ENCODE data around the gene CRB3.

The CRB3 gene

DNA sequence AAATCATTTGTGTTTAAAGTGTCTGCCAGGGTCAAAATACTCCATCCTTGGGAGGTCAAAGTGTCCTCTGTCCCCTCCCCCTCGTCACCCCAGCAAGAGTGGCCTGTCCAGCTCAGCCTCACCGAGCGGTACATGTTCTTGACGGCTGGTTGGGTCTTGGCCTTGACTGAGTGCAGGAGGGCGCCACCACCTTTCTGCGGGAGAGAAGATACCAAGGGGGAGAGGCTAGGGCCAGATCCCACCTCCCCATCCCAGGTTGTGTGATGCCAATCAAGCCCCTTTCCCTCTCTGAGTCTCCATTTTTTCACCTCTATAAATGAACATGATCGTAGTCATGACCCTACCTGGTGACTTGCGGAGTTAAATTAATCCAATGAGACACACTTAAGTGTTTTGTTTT is 6.1 kb downstream of the CRB3 start:
- no peak for DNase-seq

DNA sequence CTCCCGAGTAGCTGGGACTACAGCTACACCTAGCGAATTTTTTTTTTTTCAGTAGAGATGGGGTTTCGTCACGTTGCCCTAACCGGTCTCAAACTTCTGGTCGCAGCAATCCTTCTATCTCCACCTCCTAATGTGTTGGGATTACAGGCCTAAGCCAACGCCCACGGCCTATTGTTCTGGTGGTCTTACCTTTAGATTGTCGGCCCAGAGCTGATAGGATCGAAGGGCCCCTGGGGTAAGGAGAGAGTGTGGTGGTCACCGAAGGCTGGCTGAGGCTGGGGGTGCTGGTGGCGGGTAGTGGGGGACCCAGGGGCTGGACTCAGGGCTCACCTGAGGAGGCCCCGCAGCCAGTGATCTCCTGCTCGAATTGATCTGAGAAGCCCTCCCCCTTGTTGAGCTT is 7.0 kb downstream of the CRB3 start:
- DNase-seq: no peak

DNA sequence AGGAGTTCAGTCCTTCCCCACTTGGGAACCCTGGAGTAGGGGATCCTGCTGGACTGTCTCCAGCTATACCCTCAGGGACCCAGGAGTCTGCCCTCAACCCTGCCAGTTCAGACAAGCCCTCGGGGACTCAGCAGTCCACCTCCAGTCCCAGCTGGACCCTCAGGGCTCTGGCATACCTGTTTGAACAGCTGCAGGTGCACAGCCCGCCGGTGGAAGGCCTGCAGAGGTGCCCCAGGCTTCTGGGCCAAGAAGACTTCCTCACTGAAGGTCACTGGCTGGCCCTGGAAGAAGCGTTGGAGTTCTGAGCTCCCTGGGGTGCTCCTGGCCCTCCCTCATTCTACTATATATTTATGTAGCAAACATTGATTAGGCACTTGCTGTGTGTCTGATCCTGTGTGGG is 8.6 kb downstream of the CRB3 start:
- DNase-seq: no peak

DNA sequence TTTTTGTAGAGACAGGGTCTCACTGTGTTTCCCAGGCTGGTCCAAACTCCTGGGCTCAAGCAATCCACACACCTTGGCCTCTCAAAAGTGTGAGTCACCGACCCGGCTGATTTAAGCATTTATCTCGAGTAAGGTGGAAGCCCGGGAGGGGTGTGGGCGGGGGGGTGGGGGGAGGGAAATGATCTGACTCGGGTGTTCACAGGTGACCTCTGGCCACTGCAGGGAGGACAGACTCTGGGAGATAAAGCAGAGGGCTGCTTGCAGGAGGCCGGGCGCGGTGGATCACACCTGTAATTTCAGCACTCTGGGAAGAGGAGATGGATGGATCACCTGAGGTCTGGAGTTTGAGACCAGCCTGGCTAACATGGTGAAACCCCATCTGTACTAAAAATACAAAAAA is 9.6 kb downstream of the CRB3 start:
- DNase-seq: no peak

DNA sequence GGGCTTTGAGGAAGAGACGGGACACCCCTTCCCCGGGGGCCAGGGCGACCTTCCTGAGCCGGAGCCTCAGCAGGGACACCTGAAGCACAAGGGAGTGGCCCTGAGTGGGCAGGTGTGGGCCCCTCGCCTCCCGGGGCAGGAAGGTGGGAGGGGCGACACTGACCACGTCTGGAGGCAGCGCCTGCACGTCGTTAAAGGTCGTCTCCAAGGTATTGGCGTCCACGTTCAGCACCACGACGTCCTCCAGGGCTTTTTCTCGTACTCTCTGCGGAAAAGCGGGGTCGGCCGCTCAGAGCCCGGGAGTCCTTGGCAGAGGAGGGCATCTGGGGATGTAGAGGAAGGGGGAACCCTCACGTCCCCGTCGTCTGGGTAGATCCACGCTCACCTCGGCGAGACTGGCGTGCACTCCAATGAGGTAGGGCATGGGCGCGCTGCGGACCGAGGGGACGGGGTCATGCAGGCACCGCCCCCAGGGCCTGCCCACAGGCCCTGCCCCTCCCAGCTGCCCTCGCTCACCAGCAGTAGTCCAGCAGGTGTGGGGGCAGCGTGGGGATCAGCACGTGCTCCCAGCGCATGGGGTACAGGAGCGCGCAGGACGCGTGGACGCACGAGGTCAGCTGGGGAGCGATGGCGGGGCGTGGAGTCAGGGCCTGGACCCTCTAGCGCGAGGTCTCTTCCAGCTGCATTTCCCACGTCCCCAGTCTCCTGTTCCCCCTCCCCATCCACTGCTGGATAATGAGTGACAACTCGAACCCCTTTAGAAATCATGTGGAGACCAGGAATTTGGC is 11.4 kb downstream of the CRB3 start:
- no peak for DNase-seq

DNA sequence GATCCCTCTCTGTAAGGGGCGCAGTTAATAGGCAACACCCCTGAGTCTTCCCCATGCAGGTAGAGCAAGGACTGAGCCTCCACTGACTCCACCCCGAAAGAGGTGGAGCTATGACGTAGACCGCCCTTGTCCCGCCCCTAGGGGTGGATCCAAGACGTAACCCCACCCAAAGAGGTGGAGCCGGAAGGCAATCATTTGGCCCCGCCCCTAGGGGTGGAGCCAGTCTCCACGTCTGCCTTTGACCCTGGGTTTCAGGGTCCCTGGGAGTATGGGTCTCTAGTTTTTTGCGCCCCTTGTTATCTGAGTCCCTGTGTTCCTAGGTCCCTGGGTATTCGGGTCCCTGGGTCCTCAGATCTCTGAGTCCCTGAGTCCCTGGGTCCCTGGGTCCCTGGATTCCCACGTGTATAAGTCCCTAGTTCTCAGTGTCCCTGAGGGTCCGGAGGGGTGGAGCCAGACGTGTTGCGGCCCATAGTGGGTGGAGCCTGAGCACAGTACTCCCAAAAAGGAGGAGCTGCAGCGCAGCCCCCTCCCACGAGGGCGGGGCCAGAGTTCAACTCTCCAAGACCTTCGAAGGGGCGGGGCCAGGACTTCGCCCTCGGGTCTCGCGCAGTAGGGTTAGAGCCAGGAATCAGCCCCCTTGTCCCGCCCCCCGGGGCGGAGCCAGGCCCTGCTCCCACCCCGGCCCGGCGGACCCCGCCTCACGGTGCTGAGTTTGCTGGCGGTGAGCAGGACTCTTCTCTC is 12.3 kb downstream of the CRB3 start:
- DNase-seq: peak; percentile 59

DNA sequence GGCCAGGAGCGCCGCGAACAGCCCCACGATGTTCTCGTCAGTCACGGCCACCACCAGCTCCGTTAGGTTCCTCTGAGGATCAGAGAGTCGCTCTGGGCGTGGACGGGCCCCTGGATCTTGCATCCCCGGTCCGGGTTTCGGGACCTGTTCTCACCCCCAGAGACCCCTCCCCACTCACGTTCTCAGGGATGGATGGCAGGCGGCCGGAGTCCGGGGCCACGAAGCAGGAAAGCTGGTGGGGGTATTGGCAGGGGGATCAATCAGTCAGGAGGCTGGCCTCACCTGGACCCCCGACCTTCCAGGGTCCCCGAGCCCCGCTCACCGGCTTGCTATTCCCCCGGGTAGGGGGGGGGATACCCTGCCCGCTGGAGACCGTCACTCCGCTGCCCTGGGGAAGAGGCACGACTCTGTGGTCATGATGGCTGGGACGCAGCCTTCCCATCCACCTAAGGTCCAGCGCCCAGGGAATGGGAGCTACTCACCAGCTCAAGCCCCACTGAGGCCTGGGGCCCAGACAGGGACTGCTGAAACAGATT is 12.9 kb downstream of the CRB3 start:
- DNase-seq: no peak

DNA sequence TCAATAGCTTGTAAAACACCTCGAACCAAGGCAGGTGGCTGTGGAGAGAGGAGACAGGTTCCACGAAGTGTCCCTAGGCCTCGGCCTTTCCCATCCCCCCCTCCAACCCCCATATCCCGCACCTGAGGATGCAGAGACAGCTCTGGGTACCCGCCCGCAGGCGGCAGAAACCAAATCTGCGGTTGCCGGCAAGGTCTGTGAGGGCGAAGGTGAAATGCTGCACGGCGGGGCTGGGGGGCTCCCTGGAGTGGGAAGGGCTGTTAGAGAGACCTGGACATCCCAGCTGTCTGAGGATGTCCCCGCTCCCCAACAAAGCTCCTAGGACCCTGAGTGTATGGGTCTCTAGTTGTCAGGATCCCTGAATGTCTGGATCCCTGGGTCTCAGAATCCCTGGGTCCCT is 14.7 kb downstream of the CRB3 start:
- DNase-seq: no peak

DNA sequence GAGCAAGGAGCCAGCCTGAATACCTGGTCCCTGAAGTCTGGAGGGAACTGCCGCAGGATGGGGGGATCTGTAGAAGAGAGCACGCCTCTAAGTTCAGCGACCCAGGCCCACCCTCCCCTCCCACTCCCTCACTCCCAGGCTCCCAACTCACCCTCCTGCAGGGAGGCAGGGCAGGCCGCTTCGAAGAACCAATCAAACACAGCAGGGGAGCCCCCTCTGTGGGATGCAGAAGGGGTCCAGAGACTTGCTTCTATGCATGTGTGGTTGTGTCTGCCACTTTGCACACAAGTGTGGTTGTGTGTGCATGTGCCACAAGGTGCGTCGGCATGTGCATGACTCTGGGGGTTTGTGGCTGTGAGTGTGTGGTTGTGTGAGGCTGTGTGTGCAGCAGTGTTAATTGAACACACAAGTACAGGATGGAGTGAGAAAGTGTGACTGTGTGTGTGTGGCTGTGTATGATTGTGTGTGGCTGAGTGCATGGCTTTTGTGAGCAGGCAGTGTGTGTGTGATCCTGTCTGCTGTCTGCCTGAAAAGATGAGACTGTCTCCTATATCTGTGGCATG is 15.8 kb downstream of the CRB3 start:
- DNase-seq: no peak

DNA sequence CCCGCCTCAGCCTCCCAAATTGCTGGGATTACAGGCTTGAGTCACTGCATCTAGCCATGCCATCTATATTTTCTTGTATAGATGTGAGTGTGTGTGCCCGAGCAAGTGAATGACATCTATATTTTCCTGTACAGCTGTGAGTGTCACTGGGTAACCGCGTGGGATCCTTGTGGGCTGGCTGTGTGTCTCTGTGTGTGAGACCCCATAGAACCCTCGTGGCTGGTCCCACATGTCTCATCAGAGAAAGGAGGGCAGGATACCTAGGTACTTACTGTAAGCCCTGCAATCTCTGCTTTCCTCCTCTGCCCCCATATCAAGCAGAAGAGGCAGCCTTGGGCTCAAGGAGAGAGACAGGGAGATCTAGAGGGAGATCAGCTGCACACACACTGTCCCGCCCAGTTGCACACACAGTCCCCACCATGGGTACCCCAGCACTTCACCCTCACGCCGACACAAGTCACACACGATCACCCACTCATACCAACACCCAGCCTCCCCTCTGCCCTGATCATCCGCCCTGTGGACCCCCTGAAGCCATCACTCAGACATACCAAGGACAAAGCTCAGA is 16.9 kb downstream of the CRB3 start:
- DNase-seq: peak; percentile 22

DNA sequence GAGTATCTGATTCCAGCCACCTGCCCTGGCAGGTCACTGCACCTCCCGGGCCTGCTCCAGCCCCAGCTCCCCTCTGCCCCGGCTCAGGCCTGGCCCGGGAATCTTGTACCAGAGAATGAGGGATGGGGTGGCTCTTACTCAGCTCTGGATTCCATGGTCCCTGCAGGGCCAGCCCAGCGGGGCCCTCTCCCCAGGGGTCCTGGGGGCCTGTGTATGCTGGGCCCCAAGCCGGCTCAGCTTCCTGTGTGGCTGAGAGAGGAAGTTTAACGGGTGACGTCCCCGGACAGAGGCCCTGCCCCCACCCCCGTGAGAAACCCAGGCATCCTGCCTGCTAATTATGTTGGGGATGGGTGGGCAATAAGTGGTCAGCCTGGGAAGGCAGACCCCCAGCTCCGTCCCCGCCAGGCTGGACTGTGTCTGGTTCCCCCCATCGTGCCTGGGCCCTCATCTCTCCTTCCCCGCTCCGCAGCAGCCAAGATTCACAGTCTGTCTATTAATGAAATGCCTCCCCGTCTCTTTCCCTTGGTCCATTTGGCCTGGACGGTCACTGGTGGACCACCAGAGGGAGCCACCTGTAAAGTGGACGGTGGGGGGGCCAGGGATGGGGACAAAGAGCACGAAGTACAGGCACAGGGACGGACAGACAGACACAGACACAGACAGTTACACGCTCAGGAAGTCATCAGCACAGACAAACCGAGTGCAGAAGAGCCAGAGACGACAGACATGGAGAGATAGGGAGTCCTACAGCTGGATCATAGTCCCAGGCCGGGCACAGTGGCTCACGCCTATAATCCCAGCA is 17.7 kb downstream of the CRB3 start, which contains the start of gene DENND1C:
Gene DENND1C (minus strand): TSS at position 247 of the 802 bp plus-strand sequence. CDS start 92 bp downstream, at position 155.
- peak; percentile 69 for DNase-seq

DNA sequence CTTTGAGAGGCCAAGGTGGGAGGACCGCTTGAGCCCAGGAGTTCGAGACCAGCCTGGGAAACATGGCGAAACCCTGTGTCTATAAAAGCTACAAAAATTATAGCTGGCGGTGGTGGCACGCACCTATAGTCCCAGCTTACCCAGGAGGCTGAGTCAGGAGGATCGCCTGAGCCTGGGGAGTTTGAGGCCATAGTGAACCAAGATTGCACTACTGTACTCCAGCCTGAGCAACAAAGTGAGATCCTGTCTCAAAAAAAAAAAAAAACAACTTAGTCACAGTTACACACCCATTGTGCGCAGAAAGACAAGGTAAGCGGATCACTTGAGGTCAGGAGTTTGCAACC is 18.2 kb downstream of the CRB3 start:
- no peak for DNase-seq

DNA sequence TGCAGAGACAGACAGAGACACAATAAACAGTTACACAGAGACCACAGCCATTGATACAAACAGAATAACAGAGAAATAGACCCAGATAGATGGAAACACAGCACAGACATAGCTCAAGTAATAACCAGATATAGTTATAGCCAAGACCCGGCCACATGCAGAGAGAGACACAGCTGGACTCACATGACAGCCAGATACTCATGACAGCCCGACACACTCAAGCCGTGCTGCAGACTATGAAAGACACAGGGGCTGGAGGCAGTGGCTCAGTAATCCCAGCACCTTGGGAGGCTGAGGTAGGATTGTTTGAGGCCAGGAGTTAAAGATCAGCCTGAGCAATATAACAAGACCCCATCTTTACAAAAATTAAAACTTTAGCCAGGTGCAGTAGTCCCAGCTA is 19.2 kb downstream of the CRB3 start:
- DNase-seq: no peak

DNA sequence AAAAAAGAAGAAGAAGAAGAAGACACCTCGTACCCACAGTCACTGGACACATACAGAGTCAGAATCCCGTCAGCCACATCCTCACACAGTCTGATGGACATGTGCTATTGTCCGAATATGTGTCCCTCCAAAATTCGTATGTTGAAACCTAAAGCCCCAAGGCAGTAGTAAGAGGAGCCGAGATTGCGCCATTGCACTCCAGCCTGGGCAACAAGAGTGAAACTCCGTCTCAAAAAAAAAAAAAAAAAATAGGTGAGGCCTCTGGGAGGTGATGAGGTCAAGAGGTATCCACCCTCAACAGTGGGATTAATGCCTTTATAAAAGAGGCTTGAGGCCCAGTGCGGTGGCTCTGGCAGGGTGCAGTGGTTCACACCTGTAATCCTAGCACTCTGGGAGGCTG is 20.2 kb downstream of the CRB3 start:
- DNase-seq: no peak

DNA sequence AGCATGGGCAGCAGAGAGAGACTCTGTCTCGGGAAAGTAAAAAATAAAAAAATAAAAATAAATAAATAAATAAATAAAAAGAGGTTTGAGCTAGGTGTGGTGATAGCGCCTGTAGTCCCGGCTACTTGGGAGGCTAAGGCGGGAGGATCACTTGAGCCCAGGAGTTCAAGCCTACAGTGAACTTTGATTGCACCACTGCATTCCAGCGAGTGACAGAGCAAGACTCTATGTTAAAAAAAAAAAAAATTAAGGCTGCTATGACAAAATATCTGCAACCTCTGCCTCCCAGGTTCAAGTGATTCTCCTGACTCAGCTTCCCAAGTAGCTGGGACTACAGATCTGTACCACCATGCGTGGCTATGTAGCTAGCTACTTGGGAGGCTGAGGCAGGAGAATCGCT is 20.8 kb downstream of the CRB3 start:
- DNase-seq: no peak

DNA sequence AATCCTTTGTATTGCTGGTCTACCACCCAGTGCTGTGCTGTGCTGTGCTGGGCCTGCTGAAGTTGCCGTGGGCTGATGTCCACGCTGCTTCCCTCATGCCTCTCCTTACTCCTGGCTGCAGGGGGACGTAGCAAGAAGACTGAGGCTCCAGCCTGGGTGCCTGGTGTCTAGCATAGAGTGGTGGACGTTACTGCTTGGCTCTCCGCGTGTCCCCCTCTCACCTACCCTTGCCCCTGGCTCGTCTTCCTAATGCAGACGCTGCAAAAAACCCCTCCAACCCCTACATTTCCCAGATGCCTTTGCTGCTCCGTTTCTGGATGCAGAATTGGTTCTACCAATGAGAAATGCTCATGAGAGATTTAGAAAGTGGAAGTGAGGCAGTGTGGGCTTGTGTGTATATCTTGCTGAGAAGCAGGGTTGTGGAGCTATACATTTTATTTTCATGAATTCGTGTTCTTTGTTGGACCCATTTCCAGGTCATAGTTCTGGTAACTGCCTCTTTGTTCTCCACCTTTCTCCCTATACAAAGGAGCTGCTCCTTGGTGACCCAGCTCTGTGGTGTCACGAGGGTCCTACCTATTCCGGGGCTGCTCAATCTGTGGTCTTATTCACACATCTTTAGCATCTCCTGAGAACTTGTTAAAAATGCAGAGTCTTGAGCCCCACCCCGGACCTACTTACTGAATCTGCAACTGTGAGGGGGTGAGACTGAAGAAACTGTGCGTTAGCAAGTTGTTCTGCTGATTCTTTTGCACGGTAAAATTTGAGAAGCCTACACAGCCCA is 25.4 kb downstream of the CRB3 start:
- DNase-seq: no peak

DNA sequence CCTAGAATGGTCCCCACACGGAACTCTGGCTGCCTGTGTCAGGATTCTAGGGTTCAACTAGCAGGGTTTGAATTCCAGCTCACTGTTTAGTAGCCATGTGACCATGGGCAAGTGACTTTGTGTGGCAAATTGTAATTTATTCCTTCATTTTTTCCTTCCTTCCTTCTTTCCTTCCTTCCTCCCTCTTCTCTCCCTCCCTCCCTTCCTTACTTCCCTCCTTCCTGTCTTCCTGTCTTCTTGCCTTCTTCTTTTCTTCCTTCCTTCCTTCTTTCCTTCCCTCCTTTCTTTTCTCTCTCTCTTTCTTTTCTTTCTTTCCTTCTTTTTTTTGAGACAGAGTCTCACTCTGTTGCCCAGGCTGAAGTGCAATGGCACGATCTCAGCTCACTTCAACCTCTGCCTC is 26.1 kb downstream of the CRB3 start:
- DNase-seq: no peak

DNA sequence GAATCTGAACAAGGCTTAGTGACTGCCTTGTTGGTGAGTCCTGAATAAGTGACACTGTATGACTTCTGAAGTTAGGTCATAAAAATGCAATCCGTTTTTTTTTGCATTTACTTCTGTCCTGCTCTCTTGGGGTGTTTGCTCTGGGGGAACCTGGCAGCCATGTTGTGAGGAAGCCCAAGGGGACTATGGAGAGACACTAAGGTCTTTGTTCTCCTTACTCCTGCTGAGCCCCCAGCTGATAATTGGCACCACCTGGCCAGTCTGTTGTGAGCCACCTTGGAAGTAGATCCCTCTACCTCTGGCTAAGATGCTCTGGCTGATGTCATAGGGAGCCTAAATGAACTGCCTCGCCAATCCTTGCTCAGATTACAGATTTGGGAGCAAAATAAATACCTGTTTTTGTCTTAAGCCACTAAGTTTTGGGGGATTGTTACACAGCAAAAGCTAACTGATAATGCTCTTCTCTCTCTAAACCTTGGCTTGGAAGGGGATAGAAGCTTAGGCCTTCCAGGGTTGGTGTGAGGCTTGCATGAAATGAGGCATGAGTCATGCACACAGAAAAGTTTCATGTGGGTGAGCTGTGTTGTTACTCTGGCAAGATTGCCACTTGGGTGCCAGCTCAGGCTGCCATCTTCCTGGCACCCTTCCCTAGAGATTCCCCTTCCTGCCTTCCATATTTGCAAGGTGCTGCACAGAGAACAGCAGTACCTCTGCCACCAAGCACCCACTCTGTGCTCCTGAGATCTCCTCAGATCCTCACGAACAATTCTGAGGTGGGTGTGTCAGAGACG is 27.9 kb downstream of the CRB3 start:
- DNase-seq: no peak

DNA sequence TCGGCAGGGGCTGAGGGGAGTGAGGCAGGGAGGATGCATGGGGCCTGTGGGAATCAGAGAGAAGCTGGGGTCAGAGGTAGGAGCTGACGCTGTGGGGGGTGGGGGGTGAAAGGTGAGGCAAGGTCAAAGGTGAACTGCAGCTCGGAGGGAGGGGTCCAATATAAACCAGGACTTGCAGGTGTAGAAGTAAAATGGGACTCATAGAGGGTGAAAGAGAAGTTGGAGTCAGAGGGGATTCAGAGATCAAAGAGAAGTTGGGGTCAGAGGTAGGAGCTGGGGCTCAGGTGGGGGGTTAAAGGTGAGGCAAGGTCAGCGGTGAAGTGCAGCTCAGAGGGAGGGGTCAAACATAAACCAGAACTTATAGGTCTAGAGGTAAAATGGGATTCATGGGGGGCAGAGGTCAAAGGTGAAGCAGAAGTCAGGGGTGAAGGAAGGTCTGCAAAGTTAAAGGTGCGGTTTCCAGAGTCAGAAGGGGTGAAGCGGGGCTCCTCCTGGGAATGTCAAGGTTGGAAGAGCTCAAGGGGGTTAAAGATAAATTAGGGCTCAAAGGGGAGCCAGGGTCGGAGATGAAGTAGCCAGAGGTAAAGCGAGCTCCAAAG is 30.5 kb downstream of the CRB3 start:
- DNase-seq: no peak

DNA sequence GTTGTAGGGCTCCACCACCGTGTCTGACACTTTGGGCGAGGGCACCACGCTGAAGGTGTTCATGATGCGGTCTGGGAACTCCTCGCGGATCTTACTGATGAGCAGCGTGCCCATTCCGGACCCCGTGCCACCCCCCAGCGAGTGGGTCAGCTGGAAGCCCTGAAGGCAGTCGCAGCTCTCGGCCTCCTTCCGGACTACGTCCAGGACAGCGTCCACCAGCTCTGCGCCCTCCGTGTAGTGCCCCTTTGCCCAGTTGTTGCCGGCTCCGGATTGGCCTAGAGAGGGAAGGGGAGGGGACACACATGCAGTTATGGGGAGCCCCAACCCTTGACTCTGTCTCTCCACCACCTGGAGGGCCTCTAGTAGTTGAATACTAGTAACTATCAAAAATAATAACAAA is 31.9 kb downstream of the CRB3 start:
- DNase-seq: no peak
